HK-2 (cell line): ENCODE data around the gene RETREG1.
"Not testable (repeated sequence)": the region's sequence is repeated elsewhere in the genome, so short reads cannot be mapped to it uniquely, and the experiment has no call there.

ENCODE experiments used
- DNase-seq: peaks from one replicate; pipeline ENCODE4 v3.0.0-alpha.2; 2018; ENCODE audit not compliant: unreplicated experiment

Gene RETREG1

GRCh38 chr5:16616536-16617273 is at the start of gene RETREG1:
Gene RETREG1 (minus strand): TSS chr5:16616997. CDS start chr5:16616971, 26 bp downstream.
- peak; percentile 24 for DNase-seq

- DNase-seq: no peak
Observed at GRCh38 chr5:16666130-16666882, 49.5 kb upstream of the RETREG1 start.

GRCh38 chr5:16665601-16666000 is 48.8 kb upstream of the RETREG1 start:
- no peak for DNase-seq

GRCh38 chr5:16664368-16664767 is 47.6 kb upstream of the RETREG1 start:
- no peak for DNase-seq

- DNase-seq: no peak
Observed at GRCh38 chr5:16663840-16664239, 47.0 kb upstream of the RETREG1 start.

- no peak for DNase-seq
Observed at GRCh38 chr5:16661713-16662112, 44.9 kb upstream of the RETREG1 start.

GRCh38 chr5:16660982-16661381 is 44.2 kb upstream of the RETREG1 start:
- no peak for DNase-seq

GRCh38 chr5:16659536-16659935 is 42.7 kb upstream of the RETREG1 start:
- no peak for DNase-seq

GRCh38 chr5:16656561-16657191 is 39.9 kb upstream of the RETREG1 start:
- no peak for DNase-seq

- DNase-seq: no peak
Observed at GRCh38 chr5:16654647-16655334, 38.0 kb upstream of the RETREG1 start.

GRCh38 chr5:16648739-16649138 is 31.9 kb upstream of the RETREG1 start:
- DNase-seq: not testable (repeated sequence)

- DNase-seq: no peak
Observed at GRCh38 chr5:16644301-16644889, 27.6 kb upstream of the RETREG1 start.

GRCh38 chr5:16642867-16643266 is 26.1 kb upstream of the RETREG1 start:
- no peak for DNase-seq

GRCh38 chr5:16639206-16639605 is 22.4 kb upstream of the RETREG1 start:
- no peak for DNase-seq

- no peak for DNase-seq
Observed at GRCh38 chr5:16628376-16628775, 11.6 kb upstream of the RETREG1 start.

- no peak for DNase-seq
Observed at GRCh38 chr5:16626696-16627264, 10.0 kb upstream of the RETREG1 start.

GRCh38 chr5:16625096-16625495 is 8.3 kb upstream of the RETREG1 start:
- DNase-seq: no peak

- DNase-seq: no peak
Observed at GRCh38 chr5:16619136-16619535, 2.3 kb upstream of the RETREG1 start.

- no peak for DNase-seq
Observed at GRCh38 chr5:16618138-16618897, 1.5 kb upstream of the RETREG1 start.

- no peak for DNase-seq
Observed at GRCh38 chr5:16617274-16617968, 624 bp upstream of the RETREG1 start.
